Testis (tissue), 3 donors: Measurements from ENCODE around the gene SIGLEC10. TPM values are rescaled to one million over a fixed set of nuclear protein-coding genes. Genes with fewer than 3 reads are reported as not detected.

Experiments
- DNase-seq: peaks from one replicate; pipeline ENCODE4 v3.0.0-alpha.2; 2019
- H3K27ac ChIP-seq, 2 donors: fragments of 200-600 bp; sonication (generic); one replicate each; pipeline ENCODE4 v1.5.1; 2019
- H3K27me3 ChIP-seq: fragments of 200-600 bp; sonication (generic); one replicate; pipeline ENCODE4 v1.5.1; 2019
- H3K36me3 ChIP-seq: fragments of 200-600 bp; sonication (generic); one replicate; pipeline ENCODE4 v1.5.1; 2017; ENCODE audit warnings: low read depth; ENCODE audit errors: missing control alignments
- H3K4me1 ChIP-seq: fragments of 200-600 bp; sonication (generic); one replicate; pipeline ENCODE4 v1.5.1; 2019
- H3K4me3 ChIP-seq, 2 donors: fragments of 200-600 bp; sonication (generic); one replicate each; pipeline ENCODE4 v1.5.1; 2017 to 2019
- H3K9me3 ChIP-seq: fragments of 200-600 bp; sonication (generic); one replicate; pipeline ENCODE4 v1.5.1; 2017
- POLR2A ChIP-seq: fragments of 450-650 bp; IDR thresholded peaks from one replicate; pipeline ENCODE4 v1.6.1; 2017; ENCODE audit warnings: antibody characterized with exemption, mild to moderate bottlenecking, moderate library complexity
- WGBS, 2 donors: methylation state at CpG; one replicate each; pipeline ENCODE4 v1.1.5; 2018; 5-methylcytosine and 5-hydroxymethylcytosine counted together
- intact Hi-C: fragments of 100-400 bp; cut with DNase I; formaldehyde crosslinking; loops from one replicate; pipeline ENCODE4 v1.15.1; 2023; ENCODE audit warnings: low total_unique reads
- polyA plus RNA-seq: library from polyadenylated mRNA; stranded (reverse); fragments of 350-450 nt; fragmentation: Illumina TruSeq; extraction: RNeasy Lipid Tissue Mini Kit (QIAGEN cat#74804); gene quantifications from one replicate; pipeline ENCODE4 v1.2.3, GENCODE V29; 2014; ENCODE audit warnings: low read depth, low replicate concordance; ENCODE audit not compliant: insufficient read depth
- total RNA-seq, 2 donors: library from RNA; depleted of rRNA; stranded (reverse); fragments of >200 nt; gene quantifications; one replicate each; pipeline ENCODE4 v1.2.3, GENCODE V29; 2016
- TF ChIP-seq, protein P1 (sequence below), 3 experiments: fragments of 450-650 bp in 2 of 3; fragments of 200-600 bp in 1 of 3; sonication (generic) in 1 of 3; IDR thresholded peaks; one replicate each; pipeline ENCODE4 v1.5.1; 2016 to 2019; ENCODE audit warnings: antibody characterized with exemption in 3 of 3, mild to moderate bottlenecking in 2 of 3, moderate library complexity in 1 of 3

SIGLEC10 gene
- total and polyA plus RNA-seq, 3 donors from 2014 or later, result 0.87 to 2.3 (median 2.2) TPM

DNA sequence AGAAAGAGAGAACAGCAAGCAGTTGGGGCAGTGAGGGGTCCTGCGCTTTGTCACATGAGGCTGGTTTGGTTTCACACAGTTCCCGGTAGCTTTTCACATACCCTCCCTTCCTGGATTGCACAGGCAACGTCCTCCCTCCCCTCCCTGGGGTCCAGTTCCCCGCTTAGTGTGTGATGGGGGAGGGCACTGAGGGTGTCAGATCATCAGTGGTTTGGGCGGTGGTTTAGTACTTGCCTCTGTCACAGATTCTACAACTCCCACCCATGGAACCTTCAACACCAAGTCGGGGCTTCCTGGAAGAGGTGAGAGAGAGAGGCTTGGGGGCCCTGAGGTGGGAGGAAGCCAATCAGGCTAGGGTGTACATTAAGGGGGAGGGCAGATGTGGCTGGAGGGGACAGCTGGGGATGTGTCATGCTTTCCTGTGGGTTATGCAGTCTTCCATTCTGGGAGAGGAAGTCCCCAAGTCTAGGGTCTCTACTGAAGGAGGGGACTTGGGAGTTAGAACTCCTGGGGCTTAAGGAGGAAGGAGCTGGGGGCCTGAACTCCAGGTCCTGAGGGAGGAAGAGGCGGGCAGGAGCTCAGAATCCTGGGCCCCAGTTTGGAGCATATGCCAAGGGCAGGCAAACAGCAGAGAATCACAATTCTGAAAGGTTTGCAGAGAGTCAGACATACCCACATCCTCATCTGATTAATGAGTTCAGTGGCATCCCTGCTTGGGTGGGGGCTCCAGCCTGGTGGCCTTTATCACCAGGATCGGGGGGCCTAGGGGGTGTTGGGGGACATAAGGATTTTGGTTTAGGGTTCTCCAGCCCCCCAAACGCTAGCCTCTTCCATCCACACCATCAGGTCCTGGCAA, 44.6 kb downstream of the SIGLEC10 start, which contains the start of gene NKG7:
Gene NKG7, minus strand, starts transcription at position 6 of the 856 bp plus-strand sequence. CDS start 119 bp downstream, outside the sequence.
- Histone ChIP-seq H3K9me3 (no peaks in the 10 kb centered on the region), H3K4me1 (no peaks in the 10 kb centered on the region), H3K27me3 (no peaks in the 10 kb centered on the region), H3K27ac (no peak within 1 kb of the TSS), H3K4me3 (no peak within 1 kb of the TSS), H3K36me3 (no peaks in the 10 kb centered on the region)
- 46 to 59% methylated on average over 7 to 9 of the region's 9 CpGs for WGBS, 2 donors
- no peak for DNase-seq
- TF ChIP-seq, protein P1, sequence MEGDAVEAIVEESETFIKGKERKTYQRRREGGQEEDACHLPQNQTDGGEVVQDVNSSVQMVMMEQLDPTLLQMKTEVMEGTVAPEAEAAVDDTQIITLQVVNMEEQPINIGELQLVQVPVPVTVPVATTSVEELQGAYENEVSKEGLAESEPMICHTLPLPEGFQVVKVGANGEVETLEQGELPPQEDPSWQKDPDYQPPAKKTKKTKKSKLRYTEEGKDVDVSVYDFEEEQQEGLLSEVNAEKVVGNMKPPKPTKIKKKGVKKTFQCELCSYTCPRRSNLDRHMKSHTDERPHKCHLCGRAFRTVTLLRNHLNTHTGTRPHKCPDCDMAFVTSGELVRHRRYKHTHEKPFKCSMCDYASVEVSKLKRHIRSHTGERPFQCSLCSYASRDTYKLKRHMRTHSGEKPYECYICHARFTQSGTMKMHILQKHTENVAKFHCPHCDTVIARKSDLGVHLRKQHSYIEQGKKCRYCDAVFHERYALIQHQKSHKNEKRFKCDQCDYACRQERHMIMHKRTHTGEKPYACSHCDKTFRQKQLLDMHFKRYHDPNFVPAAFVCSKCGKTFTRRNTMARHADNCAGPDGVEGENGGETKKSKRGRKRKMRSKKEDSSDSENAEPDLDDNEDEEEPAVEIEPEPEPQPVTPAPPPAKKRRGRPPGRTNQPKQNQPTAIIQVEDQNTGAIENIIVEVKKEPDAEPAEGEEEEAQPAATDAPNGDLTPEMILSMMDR (IDR thresholded peaks at IDR 0.05), result no peak
- TF ChIP-seq POLR2A, result no peak
- intact Hi-C loops, result no loop called here

DNA sequence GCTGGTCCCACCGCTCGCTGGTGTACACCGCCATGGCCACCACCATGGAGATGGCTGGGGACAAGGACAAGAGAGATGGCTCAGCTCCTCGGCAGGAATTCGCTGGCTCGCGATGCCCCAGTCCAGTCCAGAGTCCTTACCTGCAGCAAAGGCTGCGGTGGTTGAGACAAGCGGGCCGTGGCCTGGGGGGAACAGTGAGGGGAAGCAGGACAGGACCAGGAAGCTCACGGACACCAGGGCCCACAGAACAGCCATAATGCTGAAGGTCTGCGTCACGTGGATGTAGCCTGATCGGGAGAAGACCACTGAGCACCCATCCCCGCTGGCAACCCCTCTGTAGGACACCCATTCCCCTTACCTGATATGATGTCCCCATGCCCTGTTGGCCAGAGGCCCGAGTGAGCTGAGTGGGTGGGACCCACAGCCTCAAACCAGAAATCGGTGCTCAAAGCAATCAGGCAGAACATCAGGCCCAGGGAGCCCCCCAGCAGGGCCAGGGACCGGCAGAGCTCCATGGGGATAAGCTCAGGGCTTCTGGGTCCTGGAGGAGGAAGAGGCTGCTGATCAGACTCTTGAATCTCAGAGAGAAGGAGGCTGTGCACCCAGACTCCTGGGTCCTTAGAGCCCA, 45.3 kb downstream of the SIGLEC10 start:
- intact Hi-C loops, result no loop called here
- Histone ChIP-seq H3K4me1 (no peaks in the 10 kb centered on the region), H3K27me3 (no peaks in the 10 kb centered on the region), H3K9me3 (no peaks in the 10 kb centered on the region), H3K4me3 (no peak overlapping the region), H3K36me3 (no peaks in the 10 kb centered on the region), H3K27ac (no peak overlapping the region)
- TF ChIP-seq, protein P1 (IDR thresholded peaks at IDR 0.05), result no peak
- TF ChIP-seq POLR2A, result no peak
- WGBS, 2 donors, result 84 to 86% methylated on average over 12 to 18 of the region's 18 CpGs
- no peak for DNase-seq

DNA sequence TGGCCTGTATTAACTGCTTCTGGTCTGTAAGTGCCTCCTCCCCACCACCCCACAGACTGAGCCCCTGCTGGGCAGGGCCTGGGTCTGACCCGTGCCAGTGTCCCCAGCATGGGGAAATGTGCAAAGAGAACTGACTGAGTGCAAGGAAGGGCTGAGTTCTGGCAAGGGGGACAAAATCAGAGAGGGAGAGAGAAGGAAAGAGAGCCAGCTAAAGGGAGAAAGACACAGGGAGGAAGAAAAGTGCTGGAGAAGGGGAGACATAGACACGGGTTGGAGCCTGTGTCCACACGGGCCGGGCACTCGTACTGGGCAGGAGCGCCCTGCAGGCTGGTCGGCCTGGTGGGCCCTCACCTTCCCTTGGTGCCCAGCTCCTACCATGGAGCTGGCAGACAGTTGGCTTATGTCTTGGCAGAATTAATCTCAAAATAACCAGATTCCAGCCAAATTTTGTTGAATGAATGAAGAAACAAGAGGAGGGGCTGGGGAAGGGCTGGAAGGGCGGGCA, 46.2 kb downstream of the SIGLEC10 start:
- no peak for DNase-seq
- Histone ChIP-seq H3K4me1 (no peaks in the 10 kb centered on the region), H3K4me3 (no peak overlapping the region), H3K36me3 (no peaks in the 10 kb centered on the region), H3K27ac (no peak overlapping the region), H3K9me3 (no peaks in the 10 kb centered on the region), H3K27me3 (no peaks in the 10 kb centered on the region)
- TF ChIP-seq, protein P1 (IDR thresholded peaks at IDR 0.05), result no peak
- no peak for TF ChIP-seq POLR2A
- WGBS, 2 donors, result 75 to 77% methylated on average over 8 of the region's 8 CpGs
- intact Hi-C loops, result no loop called here

DNA sequence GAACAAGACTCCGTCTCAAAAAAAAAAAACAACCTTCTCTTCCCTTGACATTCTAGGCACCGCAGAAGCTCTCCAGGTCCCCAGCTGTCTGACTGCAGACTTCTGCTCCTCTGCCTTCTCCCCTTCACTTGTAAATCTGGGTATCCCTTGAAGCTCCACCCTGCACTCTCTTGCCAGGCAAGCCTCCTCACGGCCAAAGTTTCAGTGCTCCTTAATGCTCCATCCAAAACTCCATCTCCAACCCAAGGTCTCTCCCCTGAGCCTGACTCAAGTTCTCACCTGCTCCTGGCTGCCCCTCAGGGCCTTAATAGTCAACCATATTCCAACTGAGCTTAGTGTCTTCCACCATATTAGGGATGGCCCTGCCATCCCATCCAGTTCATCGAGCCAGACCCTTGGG, 47.2 kb downstream of the SIGLEC10 start:
- Histone ChIP-seq H3K9me3 (no peaks in the 10 kb centered on the region), H3K4me3 (no peak overlapping the region), H3K4me1 (peaks cover 5% of the 10 kb centered on the region), H3K36me3 (no peaks in the 10 kb centered on the region), H3K27me3 (no peaks in the 10 kb centered on the region), H3K27ac (no peak overlapping the region)
- intact Hi-C loops, result no loop called here
- DNase-seq, result no peak
- 69 to 79% methylated on average over 4 of the region's 4 CpGs for WGBS, 2 donors
- TF ChIP-seq, protein P1 (IDR thresholded peaks at IDR 0.05), result no peak
- TF ChIP-seq POLR2A, result no peak
